B cell (primary cell): ENCODE data around the gene GPT2. TPM values are rescaled to one million over a fixed set of nuclear protein-coding genes. Genes with fewer than 3 reads are reported as not detected.
"Not testable (repeated sequence)": the region's sequence is repeated elsewhere in the genome, so short reads cannot be mapped to it uniquely, and the experiment has no call there.

Experiments used
- ATAC-seq: fragments of 200-7000 bp; cut with Tn5 transposase; one replicate; pipeline ENCODE4 v1.10.0; 2021; ENCODE audit warnings: low read depth, mild to moderate bottlenecking, moderate number of reproducible peaks, moderate library complexity
- CTCF ChIA-PET: fragments of 350-600 bp; sonication (Branson Sonifier 250); formaldehyde crosslinking; loops from one replicate; lab custom pipeline; 2021; ENCODE audit warnings: antibody characterized with exemption, inconsistent platforms; lab: Charles Lee
- POLR2A ChIA-PET: fragments of 350-600 bp; sonication (Branson Sonifier 250); formaldehyde crosslinking; loops from one replicate; lab custom pipeline; 2021; ENCODE audit warnings: antibody characterized with exemption; lab: Charles Lee
- DNase-seq: peaks from one replicate; pipeline ENCODE4 v3.0.0; 2013
- H2AFZ ChIP-seq: 2 replicates; pipeline ENCODE4 v1.6.1; 2012; ENCODE audit warnings: mild to moderate bottlenecking, low read depth, low read length; ENCODE audit not compliant: insufficient read depth, poor library complexity, severe bottlenecking
- H3K27ac ChIP-seq, 2 donors: 1 replicate in 1 of 2; 2 replicates in 1 of 2; pipeline ENCODE4 v1.5.1; 2012 to 2013; ENCODE audit warnings: low read length in 2 of 2, mild to moderate bottlenecking in 2 of 2, moderate library complexity in 1 of 2
- H3K27me3 ChIP-seq, 4 experiments: fragments of 200-600 bp in 1 of 4; sonication (generic) in 1 of 4; replicated peaks in 1 of 4; 1 replicate in 2 of 4; 2 replicates in 2 of 4; pipeline versions ENCODE4 v1.6.1 to v1.7.0; 2013 to 2016; ENCODE audit warnings: low read length in 3 of 4, mild to moderate bottlenecking in 2 of 4, mixed read lengths in 1 of 4, moderate library complexity in 1 of 4; ENCODE audit not compliant: insufficient read depth in 4 of 4, control insufficient read depth in 3 of 4; ENCODE audit errors: control extremely low read depth in 1 of 4
- H3K36me3 ChIP-seq, 2 experiments: replicated peaks in 1 of 2; 1 replicate in 1 of 2; 2 replicates in 1 of 2; pipeline versions ENCODE4 v1.6.1 to v1.7.1; 2013; ENCODE audit warnings: low read length in 1 of 2; ENCODE audit not compliant: insufficient read depth in 2 of 2, control insufficient read depth in 1 of 2; ENCODE audit errors: control extremely low read depth in 1 of 2, extremely low read depth in 1 of 2
- H3K4me1 ChIP-seq, 2 donors: fragments of 200-600 bp in 1 of 2; sonication (generic) in 1 of 2; 1 replicate in 1 of 2; 2 replicates in 1 of 2; pipeline versions ENCODE4 v1.5.1 to v1.6.1; 2013 to 2017; ENCODE audit warnings: low read length in 2 of 2; ENCODE audit not compliant: control insufficient read depth in 2 of 2, insufficient read depth in 2 of 2
- H3K4me2 ChIP-seq: replicated peaks from 2 replicates; pipeline ENCODE3; 2012; ENCODE audit warnings: mild to moderate bottlenecking, low read depth, low read length; ENCODE audit not compliant: poor library complexity, severe bottlenecking
- H3K4me3 ChIP-seq, 5 experiments: fragments of 200-600 bp in 1 of 5; sonication (generic) in 1 of 5; 1 replicate in 3 of 5; 2 replicates in 2 of 5; pipeline versions ENCODE4 v1.5.1 to v1.7.0; 2011 to 2016; ENCODE audit warnings: low read length in 4 of 5, mild to moderate bottlenecking in 4 of 5, low read depth in 2 of 5, control low read depth in 1 of 5, moderate library complexity in 1 of 5; ENCODE audit not compliant: insufficient read depth in 1 of 5; ENCODE audit errors: control extremely low read depth in 1 of 5, extremely low read depth in 1 of 5
- H3K79me2 ChIP-seq: fragments of 200-600 bp; sonication (generic); one replicate; pipeline ENCODE4 v1.6.0; 2016; ENCODE audit warnings: low read length; ENCODE audit not compliant: control insufficient read depth, insufficient read depth
- H3K9ac ChIP-seq: fragments of 200-600 bp; sonication (generic); 2 replicates; pipeline ENCODE4 v1.6.1; 2017; ENCODE audit warnings: mild to moderate bottlenecking, low read length, moderate library complexity
- H3K9me3 ChIP-seq, 3 donors: one replicate each; pipeline versions ENCODE4 v1.6.1 to v1.7.1; 2013; ENCODE audit warnings: low read length in 2 of 3; ENCODE audit not compliant: control insufficient read depth in 2 of 3, insufficient read depth in 1 of 3; ENCODE audit errors: control extremely low read depth in 1 of 3
- H4K20me1 ChIP-seq: 2 replicates; pipeline ENCODE4 v1.6.0; 2012; ENCODE audit warnings: mild to moderate bottlenecking, low read length; ENCODE audit not compliant: insufficient read depth, control insufficient read depth, poor library complexity, severe bottlenecking
- H3K27ac Mint-ChIP-seq: one replicate; pipeline ENCODE4 v1.8.0; 2021; ENCODE audit warnings: mixed read lengths
- H3K27me3 Mint-ChIP-seq: one replicate; pipeline ENCODE4 v1.8.0; 2021; ENCODE audit warnings: mixed read lengths
- H3K4me1 Mint-ChIP-seq: one replicate; pipeline ENCODE4 v1.8.0; 2021; ENCODE audit warnings: mixed read lengths
- H3K4me3 Mint-ChIP-seq: one replicate; pipeline ENCODE4 v1.8.0; 2021; ENCODE audit warnings: mixed read lengths
- H3K9me3 Mint-ChIP-seq: one replicate; pipeline ENCODE4 v1.8.0; 2022; ENCODE audit warnings: mixed read lengths; ENCODE audit not compliant: insufficient read depth
- EZH2 ChIP-seq: IDR thresholded peaks from 2 replicates; pipeline ENCODE4 v1.6.1; 2012; ENCODE audit warnings: borderline replicate concordance, low read depth, mild to moderate bottlenecking, moderate library complexity, low read length; ENCODE audit not compliant: insufficient read depth, poor library complexity, severe bottlenecking
- WGBS: methylation state at CpG from one replicate; pipeline ENCODE4 v1.1.5; 2013; ENCODE audit warnings: missing lambda C conversion rate; ENCODE audit not compliant: insufficient coverage; 5-methylcytosine and 5-hydroxymethylcytosine counted together
- intact Hi-C: fragments of 100-400 bp; cut with micrococcal nuclease; formaldehyde crosslinking; loops from one replicate; pipeline ENCODE4 v1.10.0; 2022
- polyA plus RNA-seq: library from polyadenylated mRNA; depleted of rRNA; stranded (reverse); fragments of >200 nt; gene quantifications from 2 replicates; pipeline ENCODE4 v1.2.3, GENCODE V29; 2012
- total RNA-seq, 2 donors: library from RNA; stranded (reverse); fragments of 120-200 nt in 1 of 2; gene quantifications; 1 replicate in 1 of 2; 2 replicates in 1 of 2; pipeline versions ENCODE4 v1.2.3 to v1.2.4, GENCODE V29; 2013 to 2022
- TF ChIP-seq, protein P1 (sequence below): fragments of 200-600 bp; IDR thresholded peaks from one replicate; pipeline ENCODE4 v1.8.0; 2022; ENCODE audit warnings: antibody characterized with exemption, mild to moderate bottlenecking

Gene GPT2
- total and polyA plus RNA-seq, 2 donors (not counting 1 experiment from before 2014, with no cell fraction given), result 6.8 to 9.9 TPM

DNA sequence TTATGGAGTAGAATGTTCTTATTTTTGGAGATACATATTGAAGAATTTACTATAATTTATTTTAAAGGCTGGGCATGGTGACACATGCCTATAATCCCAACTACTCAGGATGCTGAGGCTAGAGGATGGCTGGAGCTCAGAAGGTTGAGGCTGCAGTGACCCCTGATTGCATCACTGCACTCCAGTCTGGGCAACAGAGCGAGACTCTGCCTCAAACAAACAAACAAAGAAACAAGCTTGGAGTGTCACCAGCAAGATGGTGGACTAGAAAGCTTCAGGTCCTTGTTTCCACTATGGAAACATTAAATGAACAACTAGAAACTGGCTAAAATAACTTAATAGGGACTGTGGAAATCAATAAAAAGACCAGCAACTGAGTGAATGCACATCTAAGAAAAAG, 17.9 kb upstream of the GPT2 start:
- no peaks in the 10 kb centered on the region for H3K9me3 Mint-ChIP-seq
- 80% methylated on average over 1 of the region's 1 CpG for WGBS
- H3K4me3 ChIP-seq, result no peak overlapping the region
- no peak for ATAC-seq
- no peak overlapping the region for H3K27ac Mint-ChIP-seq
- H3K27me3 Mint-ChIP-seq, result no peaks in the 10 kb centered on the region
- peaks cover 5 to 13% of the 10 kb centered on the region in 2 donors for H3K4me1 ChIP-seq
- no peak overlapping the region for H3K4me2 ChIP-seq
- H4K20me1 ChIP-seq, result no peaks in the 10 kb centered on the region
- TF ChIP-seq, protein P1, sequence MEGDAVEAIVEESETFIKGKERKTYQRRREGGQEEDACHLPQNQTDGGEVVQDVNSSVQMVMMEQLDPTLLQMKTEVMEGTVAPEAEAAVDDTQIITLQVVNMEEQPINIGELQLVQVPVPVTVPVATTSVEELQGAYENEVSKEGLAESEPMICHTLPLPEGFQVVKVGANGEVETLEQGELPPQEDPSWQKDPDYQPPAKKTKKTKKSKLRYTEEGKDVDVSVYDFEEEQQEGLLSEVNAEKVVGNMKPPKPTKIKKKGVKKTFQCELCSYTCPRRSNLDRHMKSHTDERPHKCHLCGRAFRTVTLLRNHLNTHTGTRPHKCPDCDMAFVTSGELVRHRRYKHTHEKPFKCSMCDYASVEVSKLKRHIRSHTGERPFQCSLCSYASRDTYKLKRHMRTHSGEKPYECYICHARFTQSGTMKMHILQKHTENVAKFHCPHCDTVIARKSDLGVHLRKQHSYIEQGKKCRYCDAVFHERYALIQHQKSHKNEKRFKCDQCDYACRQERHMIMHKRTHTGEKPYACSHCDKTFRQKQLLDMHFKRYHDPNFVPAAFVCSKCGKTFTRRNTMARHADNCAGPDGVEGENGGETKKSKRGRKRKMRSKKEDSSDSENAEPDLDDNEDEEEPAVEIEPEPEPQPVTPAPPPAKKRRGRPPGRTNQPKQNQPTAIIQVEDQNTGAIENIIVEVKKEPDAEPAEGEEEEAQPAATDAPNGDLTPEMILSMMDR, result no peak
- TF ChIP-seq EZH2, result no peak
- no peaks in the 10 kb centered on the region for H3K27me3 ChIP-seq
- no peak for DNase-seq
- no peak overlapping the region for H3K9ac ChIP-seq
- intact Hi-C loops, result no loop called here
- peaks cover 9% of the 10 kb centered on the region for H3K4me1 Mint-ChIP-seq
- H3K36me3 ChIP-seq, result no peaks in the 10 kb centered on the region
- H3K4me3 Mint-ChIP-seq, result no peak overlapping the region
- no peaks in the 10 kb centered on the region for H3K79me2 ChIP-seq
- no peak overlapping the region for H3K27ac ChIP-seq
- H2AFZ ChIP-seq, result no peak overlapping the region
- ChIA-PET CTCF (interaction anchor here (1.0 to 2.7 kb wide), 2 partner anchors 12 to 193 kb away, joined by 5 to 13 read pairs; no protein-coding TSS in a partner anchor), POLR2A (no interaction called here)
- peaks cover 0 to 4% (median 0%) of the 10 kb centered on the region in 3 donors for H3K9me3 ChIP-seq

DNA sequence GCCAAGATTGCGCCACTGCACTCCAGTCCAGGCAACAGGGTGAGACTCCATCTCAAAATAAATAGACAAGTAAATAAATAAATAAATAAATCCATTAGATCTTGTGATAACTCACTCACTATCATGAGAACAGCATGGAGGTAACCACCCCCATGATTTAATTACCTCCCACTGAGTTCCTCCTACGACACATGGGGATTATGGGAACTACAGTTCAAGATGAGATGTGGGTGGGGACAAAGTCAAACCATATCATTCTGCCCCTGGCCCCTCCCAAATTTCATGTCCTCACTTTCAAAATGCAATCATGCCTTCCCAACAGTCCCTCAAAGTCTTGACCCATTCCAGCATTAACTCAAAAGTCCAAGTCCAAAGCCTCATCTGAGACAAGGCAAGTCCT, 16.7 kb upstream of the GPT2 start:
- H3K4me1 Mint-ChIP-seq, H3K27ac Mint-ChIP-seq, H3K27me3 Mint-ChIP-seq, H3K4me2 ChIP-seq, H3K9me3 ChIP-seq, H3K27ac ChIP-seq, H3K4me3 Mint-ChIP-seq, H3K9ac ChIP-seq, H4K20me1 ChIP-seq, H3K27me3 ChIP-seq, H3K79me2 ChIP-seq, H3K4me3 ChIP-seq, H3K36me3 ChIP-seq, H3K9me3 Mint-ChIP-seq, POLR2A ChIA-PET, H2AFZ ChIP-seq, intact Hi-C loops, ATAC-seq, DNase-seq, CTCF ChIA-PET: not testable (repeated sequence)
- H3K4me1 ChIP-seq, result peaks cover 5 to 13% of the 10 kb centered on the region in 2 donors
- no CpG with 5 or more reads among the region's 2 CpGs for WGBS

DNA sequence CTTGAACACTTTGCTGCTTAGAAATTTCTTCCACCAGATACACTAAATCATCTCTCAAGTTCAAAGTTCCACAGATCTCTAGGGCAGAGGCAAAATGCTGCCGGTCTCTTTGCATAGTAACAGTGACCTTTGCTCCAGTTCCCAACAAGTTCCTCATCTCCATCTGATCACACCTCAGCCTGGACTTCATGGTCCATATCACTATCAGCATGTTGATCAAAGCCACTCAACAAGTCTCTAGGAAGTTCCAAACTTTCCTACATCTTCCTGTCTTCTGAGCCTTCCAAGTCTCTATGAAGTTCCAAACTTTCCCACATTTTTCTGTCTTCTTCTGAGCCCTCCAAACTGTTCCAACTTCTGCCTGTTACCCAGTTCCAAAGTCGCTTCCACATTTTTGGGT, 15.3 kb upstream of the GPT2 start:
- H3K4me3 ChIP-seq, H3K9me3 Mint-ChIP-seq, H3K27me3 ChIP-seq, H3K4me2 ChIP-seq, intact Hi-C loops, H3K36me3 ChIP-seq, POLR2A ChIA-PET, H4K20me1 ChIP-seq, H2AFZ ChIP-seq, H3K9ac ChIP-seq, H3K79me2 ChIP-seq, H3K4me1 Mint-ChIP-seq, H3K9me3 ChIP-seq, H3K4me3 Mint-ChIP-seq, DNase-seq, H3K27me3 Mint-ChIP-seq, H3K27ac Mint-ChIP-seq, ATAC-seq, H3K27ac ChIP-seq: not testable (repeated sequence)
- 100% methylated on average over 1 of the region's 2 CpGs for WGBS
- peaks cover 5 to 13% of the 10 kb centered on the region in 2 donors for H3K4me1 ChIP-seq
- CTCF ChIA-PET, result interaction anchor here (1.7 kb wide), 1 partner anchor 42 kb away, joined by 4 read pairs; no protein-coding TSS in a partner anchor
